ENCODE measurements around the gene PCSK5. TPM values are rescaled to one million over a fixed set of nuclear protein-coding genes. Genes with fewer than 3 reads are reported as not detected.

PCSK5 gene
- total and polyA plus RNA-seq, 8 donors = 0.37 to 86.3 (median 4.9) TPM

DNA sequence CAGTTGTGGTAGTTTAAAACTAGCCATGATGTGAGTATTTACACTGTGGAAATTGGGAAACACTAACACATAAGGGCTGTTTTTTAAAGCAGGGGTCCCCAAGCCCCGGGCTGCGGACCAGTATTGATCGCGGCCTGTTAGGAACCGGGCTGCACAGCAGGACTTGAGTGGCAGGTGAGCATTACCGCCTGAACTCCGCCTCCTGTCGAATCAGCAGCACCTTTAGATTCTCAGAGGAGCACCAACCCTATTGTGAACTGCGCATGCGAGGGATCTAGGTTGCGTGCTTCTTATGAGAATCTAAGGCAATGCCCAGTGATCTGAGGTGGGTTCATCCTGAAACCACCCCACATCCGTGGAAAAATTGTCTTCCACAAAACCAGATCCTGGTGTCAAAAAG is 127.8 kb downstream of the PCSK5 start:
- peak; percentile 26 to 34 for DNase-seq
- WGBS, 5 donors = 41 to 74% (median 66%) methylated on average over 12 of the region's 12 CpGs
- no peaks in the 10 kb centered on the region for H3K27me3 ChIP-seq
- no peaks in the 10 kb centered on the region for H3K36me3 ChIP-seq
- intact Hi-C loops (cut with DNase I; ENCODE audit: low total_unique reads) = no loop called here
- H3K4me1 ChIP-seq = peaks cover 0 to 10% (median 3%) of the 10 kb centered on the region in 4 donors
- H3K9me3 ChIP-seq = no peaks in the 10 kb centered on the region
- no peak overlapping the region for H3K27ac ChIP-seq
- no peak overlapping the region for H3K4me3 ChIP-seq
- TF ChIP-seq POLR2A (IDR thresholded peaks at IDR 0.05) (no peak), POLR2AphosphoS5 (IDR thresholded peaks at IDR 0.05) (no peak), EP300 (IDR thresholded peaks at IDR 0.05) (no peak)
- TF ChIP-seq, protein P1, sequence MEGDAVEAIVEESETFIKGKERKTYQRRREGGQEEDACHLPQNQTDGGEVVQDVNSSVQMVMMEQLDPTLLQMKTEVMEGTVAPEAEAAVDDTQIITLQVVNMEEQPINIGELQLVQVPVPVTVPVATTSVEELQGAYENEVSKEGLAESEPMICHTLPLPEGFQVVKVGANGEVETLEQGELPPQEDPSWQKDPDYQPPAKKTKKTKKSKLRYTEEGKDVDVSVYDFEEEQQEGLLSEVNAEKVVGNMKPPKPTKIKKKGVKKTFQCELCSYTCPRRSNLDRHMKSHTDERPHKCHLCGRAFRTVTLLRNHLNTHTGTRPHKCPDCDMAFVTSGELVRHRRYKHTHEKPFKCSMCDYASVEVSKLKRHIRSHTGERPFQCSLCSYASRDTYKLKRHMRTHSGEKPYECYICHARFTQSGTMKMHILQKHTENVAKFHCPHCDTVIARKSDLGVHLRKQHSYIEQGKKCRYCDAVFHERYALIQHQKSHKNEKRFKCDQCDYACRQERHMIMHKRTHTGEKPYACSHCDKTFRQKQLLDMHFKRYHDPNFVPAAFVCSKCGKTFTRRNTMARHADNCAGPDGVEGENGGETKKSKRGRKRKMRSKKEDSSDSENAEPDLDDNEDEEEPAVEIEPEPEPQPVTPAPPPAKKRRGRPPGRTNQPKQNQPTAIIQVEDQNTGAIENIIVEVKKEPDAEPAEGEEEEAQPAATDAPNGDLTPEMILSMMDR (IDR thresholded peaks at IDR 0.05) = no peak

DNA sequence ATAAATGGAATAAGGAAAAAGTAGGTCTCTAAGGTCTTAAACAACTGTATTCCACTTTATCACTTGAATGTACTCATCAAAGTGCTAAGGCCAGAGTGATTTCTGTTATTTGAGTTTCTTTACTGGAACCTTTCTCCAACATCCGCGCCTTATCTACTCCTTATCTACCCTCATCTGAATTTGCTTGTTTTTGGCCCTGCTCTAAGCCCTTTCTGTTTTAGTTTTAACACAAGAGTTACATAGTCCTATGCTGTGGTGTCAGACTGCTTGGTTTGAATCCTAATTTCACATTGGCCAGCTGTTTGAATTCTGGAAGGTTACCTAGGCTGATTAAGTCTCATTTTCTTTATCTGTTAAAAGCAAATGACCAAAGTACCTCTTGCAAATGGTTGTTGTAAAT is 128.3 kb downstream of the PCSK5 start:
- 24 to 53% (median 42%) methylated on average over 2 of the region's 2 CpGs for WGBS, 5 donors
- no peaks in the 10 kb centered on the region for H3K27me3 ChIP-seq
- H3K27ac ChIP-seq = no peak overlapping the region
- intact Hi-C loops (cut with DNase I; ENCODE audit: low total_unique reads) = no loop called here
- TF ChIP-seq, protein P1 (IDR thresholded peaks at IDR 0.05) = no peak
- TF ChIP-seq POLR2AphosphoS5 (IDR thresholded peaks at IDR 0.05) (no peak), EP300 (IDR thresholded peaks at IDR 0.05) (no peak)
- DNase-seq = peak in 1 of 2 donors; percentile 5
- no peaks in the 10 kb centered on the region for H3K36me3 ChIP-seq
- H3K9me3 ChIP-seq = no peaks in the 10 kb centered on the region
- peaks cover 0 to 10% (median 3%) of the 10 kb centered on the region in 4 donors for H3K4me1 ChIP-seq
- no peak overlapping the region for H3K4me3 ChIP-seq

DNA sequence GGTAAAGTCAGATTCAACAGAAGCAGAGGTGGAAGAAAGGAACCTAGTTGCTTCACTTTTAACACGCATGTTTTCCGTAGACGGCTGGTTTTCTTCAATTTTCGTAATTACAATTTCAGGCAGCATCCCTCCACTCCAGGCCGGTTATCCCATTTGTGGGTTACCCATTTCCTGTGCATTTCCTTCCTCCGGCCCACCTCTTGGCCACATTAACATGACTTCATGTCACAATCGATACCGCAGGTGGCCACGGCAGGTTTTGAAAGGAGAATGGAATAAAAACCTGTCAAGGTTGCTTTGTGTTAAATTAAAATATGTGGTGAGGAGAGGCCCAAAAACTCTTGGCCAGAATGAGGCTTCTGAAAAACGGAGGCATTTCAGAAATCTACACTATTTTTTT is 130.2 kb downstream of the PCSK5 start:
- intact Hi-C loops (cut with DNase I; ENCODE audit: low total_unique reads) = no loop called here
- H3K36me3 ChIP-seq = no peaks in the 10 kb centered on the region
- H3K4me1 ChIP-seq = peaks cover 0 to 14% (median 3%) of the 10 kb centered on the region in 4 donors
- no peak overlapping the region for H3K27ac ChIP-seq
- H3K4me3 ChIP-seq = no peak overlapping the region
- no peaks in the 10 kb centered on the region for H3K27me3 ChIP-seq
- no peaks in the 10 kb centered on the region for H3K9me3 ChIP-seq
- DNase-seq = no peak
- 71 to 85% (median 81%) methylated on average over 10 of the region's 10 CpGs for WGBS, 5 donors
- TF ChIP-seq POLR2AphosphoS5 (IDR thresholded peaks at IDR 0.05) = no peak
- TF ChIP-seq POLR2A (IDR thresholded peaks at IDR 0.05) = no peak
- TF ChIP-seq, protein P1 (IDR thresholded peaks at IDR 0.05) = no peak
- TF ChIP-seq EP300 (IDR thresholded peaks at IDR 0.05) = no peak

DNA sequence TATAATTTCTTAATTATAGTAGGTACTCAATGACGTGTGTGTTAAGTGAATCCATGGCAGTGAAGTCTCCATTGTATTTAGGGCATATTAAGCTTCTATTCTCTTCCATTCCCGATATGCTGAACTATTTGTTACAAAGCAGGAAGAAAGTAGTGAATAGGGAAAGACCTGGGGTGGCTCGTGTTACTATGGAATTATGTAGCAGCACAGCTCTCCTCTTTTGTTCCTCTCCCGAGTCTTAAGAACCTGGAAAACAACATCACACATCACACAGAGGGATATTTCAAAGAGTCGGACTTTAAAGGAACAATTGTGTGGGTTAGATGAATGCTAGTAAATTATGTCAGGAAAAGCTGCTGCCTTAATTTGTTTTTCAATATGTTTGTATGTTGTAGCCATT is 131.8 kb downstream of the PCSK5 start:
- Histone ChIP-seq H3K4me1 (peaks cover 0 to 14% (median 3%) of the 10 kb centered on the region in 4 donors), H3K4me3 (no peak overlapping the region), H3K36me3 (peaks cover 0 to 6% (median 3%) of the 10 kb centered on the region in 4 donors), H3K9me3 (no peaks in the 10 kb centered on the region), H3K27ac (no peak overlapping the region), H3K27me3 (no peaks in the 10 kb centered on the region)
- no peak for DNase-seq
- WGBS, 5 donors = 80 to 90% (median 83%) methylated on average over 5 of the region's 5 CpGs
- intact Hi-C loops (cut with DNase I; ENCODE audit: low total_unique reads) = no loop called here
- TF ChIP-seq POLR2AphosphoS5 (IDR thresholded peaks at IDR 0.05) = no peak
- TF ChIP-seq, protein P1 (IDR thresholded peaks at IDR 0.05) = no peak
- TF ChIP-seq POLR2A (IDR thresholded peaks at IDR 0.05) = no peak
- no peak for TF ChIP-seq EP300 (IDR thresholded peaks at IDR 0.05)

Data from stomach (tissue), 9 donors.